MCF 10A (cell line): ENCODE data around the gene XPO5. TPM values are rescaled to one million over a fixed set of nuclear protein-coding genes. Genes with fewer than 3 reads are reported as not detected.
"Not testable (repeated sequence)": the region's sequence is repeated elsewhere in the genome, so short reads cannot be mapped to it uniquely, and the experiment has no call there.

ENCODE experiments used
- BruUV-seq: library from RNA; stranded (reverse); fragments of 400-500 nt; replicated peaks from 2 replicates; lab custom pipeline; 2021; lab: Mats Ljungman, UMichigan
- CTCF ChIA-PET: fragments of 300-600 bp; sonication (Branson Sonifier 250); formaldehyde crosslinking; extraction: SDS; loops from one replicate; lab custom pipeline; 2021; ENCODE audit warnings: antibody characterized with exemption, inconsistent platforms; lab: Yijun Ruan, JAX
- POLR2A ChIA-PET: fragments of 300-600, 350-650 bp; sonication (Branson Sonifier 250); formaldehyde crosslinking; extraction: SDS; loops from one replicate; lab custom pipeline; 2020; ENCODE audit warnings: antibody characterized with exemption, inconsistent platforms; lab: Yijun Ruan, JAX
- DNase-seq: peaks from one replicate; pipeline ENCODE4 v3.0.0-alpha.2; 2018; ENCODE audit not compliant: unreplicated experiment
- H3K27ac Mint-ChIP-seq: one replicate; pipeline ENCODE4 v1.8.0; 2022; ENCODE audit warnings: mild to moderate bottlenecking, low read depth, mixed read lengths; ENCODE audit not compliant: unreplicated experiment
- H3K27me3 Mint-ChIP-seq: one replicate; pipeline ENCODE4 v1.8.0; 2022; ENCODE audit warnings: mixed read lengths; ENCODE audit not compliant: insufficient read depth, unreplicated experiment
- H3K36me3 Mint-ChIP-seq: one replicate; pipeline ENCODE4 v1.8.0; 2022; ENCODE audit warnings: mild to moderate bottlenecking, moderate library complexity, mixed read lengths; ENCODE audit not compliant: insufficient read depth, unreplicated experiment
- H3K4me1 Mint-ChIP-seq: one replicate; pipeline ENCODE4 v1.8.0; 2022; ENCODE audit warnings: mixed read lengths; ENCODE audit not compliant: insufficient read depth, unreplicated experiment
- H3K4me3 Mint-ChIP-seq: one replicate; pipeline ENCODE4 v1.8.0; 2022; ENCODE audit warnings: mild to moderate bottlenecking, moderate library complexity, mixed read lengths; ENCODE audit not compliant: unreplicated experiment
- H3K9me3 Mint-ChIP-seq: one replicate; pipeline ENCODE4 v1.8.0; 2022; ENCODE audit warnings: mixed read lengths; ENCODE audit not compliant: unreplicated experiment
- CTCF ChIP-seq: fragments of 200-600 bp; IDR thresholded peaks from one replicate; pipeline ENCODE4 v1.8.0; 2022; ENCODE audit warnings: antibody characterized with exemption, mild to moderate bottlenecking; ENCODE audit not compliant: unreplicated experiment
- intact Hi-C: fragments of 100-400 bp; cut with micrococcal nuclease; formaldehyde crosslinking; loops from 2 replicates; pipeline ENCODE4 v1.14.1; 2022
- total RNA-seq: library from RNA; stranded (reverse); gene quantifications from 2 replicates; pipeline ENCODE4 v1.2.3, GENCODE V29; 2022

Gene XPO5
- total RNA-seq, 1 experiment from 2014 or later = 98.6 TPM

- no TSS peak for BruUV-seq
- Mint-ChIP-seq H3K27me3 (no peaks in the 10 kb centered on the region), H3K9me3 (no peaks in the 10 kb centered on the region), H3K27ac (no peak overlapping the region), H3K4me1 (peaks cover 6% of the 10 kb centered on the region), H3K4me3 (no peak overlapping the region), H3K36me3 (peaks cover 82% of the 10 kb centered on the region)
- POLR2A ChIA-PET = interaction anchor here (1.0 to 1.4 kb wide), 3 partner anchors 7 to 15 kb away, joined by 3 to 4 read pairs (median 3); partner anchors contain the start of gene LRRC73
- intact Hi-C loops = no loop called here
- CTCF ChIA-PET = interaction anchor here (0.6 to 6.4 kb wide), 4 partner anchors 8 to 241 kb away, joined by 3 to 93 read pairs (median 4); no protein-coding TSS in a partner anchor
- TF ChIP-seq CTCF = no peak
- DNase-seq = no peak
These were observed 73.2 kb downstream of the XPO5 start for GRCh38 chr6:43502666-43503065.

- no TSS peak for BruUV-seq
- peaks cover 13% of the 10 kb centered on the region for H3K4me1 Mint-ChIP-seq
- no peak overlapping the region for H3K4me3 Mint-ChIP-seq
- no peaks in the 10 kb centered on the region for H3K27me3 Mint-ChIP-seq
- no peaks in the 10 kb centered on the region for H3K9me3 Mint-ChIP-seq
- DNase-seq = no peak
- intact Hi-C loops = no loop called here
- peaks cover 88% of the 10 kb centered on the region for H3K36me3 Mint-ChIP-seq
- ChIA-PET POLR2A (interaction anchor here (0.6 kb wide), 2 partner anchors 16 to 235 kb away, joined by 3 to 4 read pairs; partner anchors contain the start of genes POLR1C and YIPF3), CTCF (interaction anchor here (0.6 to 1.9 kb wide), 11 partner anchors 13 to 167 kb away, joined by 3 to 11 read pairs (median 3); partner anchors contain the start of genes POLR1C, YIPF3 and ZNF318)
- H3K27ac Mint-ChIP-seq = no peak overlapping the region
- no peak for TF ChIP-seq CTCF
These were observed 74.9 kb downstream of the XPO5 start for GRCh38 chr6:43500921-43501320.

- no peak for DNase-seq
- no peaks in the 10 kb centered on the region for H3K27me3 Mint-ChIP-seq
- H3K4me3 Mint-ChIP-seq = no peak overlapping the region
- no peaks in the 10 kb centered on the region for H3K9me3 Mint-ChIP-seq
- no peak for TF ChIP-seq CTCF
- H3K4me1 Mint-ChIP-seq = peaks cover 28% of the 10 kb centered on the region
- ChIA-PET POLR2A (interaction anchor here (9.6 kb wide), 1 partner anchor 19 kb away, joined by 209 read pairs; the partner anchor contains the start of gene TJAP1), CTCF (interaction anchor here (1.5 to 9.0 kb wide), 3 partner anchors 6 to 44 kb away, joined by 4 to 102 read pairs (median 93); partner anchors contain the start of genes DLK2 and TJAP1)
- no peak overlapping the region for H3K27ac Mint-ChIP-seq
- intact Hi-C loops = loop anchor here (5.0 kb wide), 2 partner anchors 132 to 597 kb away; partner anchors contain the start of gene ZNF318
- peaks cover 84% of the 10 kb centered on the region for H3K36me3 Mint-ChIP-seq
- TSS peak; percentile 9 for BruUV-seq
These were observed 76.6 kb downstream of the XPO5 start for GRCh38 chr6:43499028-43499815.

GRCh38 chr6:43498291-43498690 is 77.5 kb downstream of the XPO5 start:
- ChIA-PET CTCF (interaction anchor here (0.6 to 9.0 kb wide), 7 partner anchors 7 to 109 kb away, joined by 3 to 102 read pairs (median 4); partner anchors contain the start of genes DLK2 and TJAP1), POLR2A (interaction anchor here (0.6 to 9.6 kb wide), 5 partner anchors 8 to 138 kb away, joined by 3 to 209 read pairs (median 4); partner anchors contain the start of genes DLK2, POLR1C, TJAP1 and YIPF3)
- H3K27me3 Mint-ChIP-seq, BruUV-seq, H3K4me3 Mint-ChIP-seq, DNase-seq, H3K27ac Mint-ChIP-seq, H3K9me3 Mint-ChIP-seq: not testable (repeated sequence)
- H3K36me3 Mint-ChIP-seq = peaks cover 75% of the 10 kb centered on the region
- peaks cover 37% of the 10 kb centered on the region for H3K4me1 Mint-ChIP-seq
- intact Hi-C loops = loop anchor here (5.0 kb wide), 2 partner anchors 131 to 596 kb away; partner anchors contain the start of gene ZNF318
